ENCODE data around the gene PARP8.
"Not testable (repeated sequence)": the region's sequence is repeated elsewhere in the genome, so short reads cannot be mapped to it uniquely, and the experiment has no call there.

The PARP8 gene

DNA sequence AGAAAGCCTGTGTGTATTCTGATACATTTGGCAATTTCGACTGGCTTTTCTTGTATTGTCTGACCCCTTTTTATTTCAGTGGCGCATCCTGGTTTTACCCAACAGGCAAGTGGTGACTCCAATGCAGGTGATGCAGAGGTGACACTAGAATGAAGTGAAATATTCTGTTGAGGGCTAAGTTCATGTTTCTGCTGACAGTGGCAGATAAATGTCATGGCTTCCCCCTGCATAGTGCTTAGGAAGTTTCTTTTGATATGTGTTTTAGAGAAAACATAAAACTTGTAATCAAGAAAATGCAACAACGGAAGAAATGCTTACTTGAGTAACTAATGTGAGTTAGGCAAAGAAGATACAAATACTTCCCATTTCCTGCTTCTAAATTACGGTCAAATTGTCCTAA lies 13.1 kb downstream of the PARP8 start:
- FAIRE-seq: peak; percentile 59
- DNase-seq (ENCODE audit: insufficient read length, low spot score): not testable (repeated sequence)

DNA sequence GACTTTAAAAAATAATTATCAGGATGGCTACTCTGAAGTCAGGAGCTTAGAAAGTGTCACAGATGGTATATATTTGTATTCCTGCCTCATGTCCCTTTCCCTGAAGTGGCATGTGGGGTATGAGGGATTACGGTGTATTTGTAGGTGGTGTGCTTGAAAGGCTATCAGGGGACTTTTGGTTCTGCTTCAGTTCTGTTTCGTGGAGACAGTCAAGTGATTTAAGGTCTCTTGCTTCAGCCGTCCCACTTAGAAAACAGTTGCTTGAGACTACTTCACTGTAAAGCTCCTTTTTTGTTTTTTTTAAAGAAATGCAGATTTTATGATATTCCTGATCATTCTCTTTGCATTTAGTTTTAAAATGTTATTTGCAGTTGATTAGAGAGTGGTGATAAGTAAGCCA lies 18.3 kb downstream of the PARP8 start:
- DNase-seq (ENCODE audit: insufficient read length, low spot score) (no peak), FAIRE-seq (peak; percentile 9)

DNA sequence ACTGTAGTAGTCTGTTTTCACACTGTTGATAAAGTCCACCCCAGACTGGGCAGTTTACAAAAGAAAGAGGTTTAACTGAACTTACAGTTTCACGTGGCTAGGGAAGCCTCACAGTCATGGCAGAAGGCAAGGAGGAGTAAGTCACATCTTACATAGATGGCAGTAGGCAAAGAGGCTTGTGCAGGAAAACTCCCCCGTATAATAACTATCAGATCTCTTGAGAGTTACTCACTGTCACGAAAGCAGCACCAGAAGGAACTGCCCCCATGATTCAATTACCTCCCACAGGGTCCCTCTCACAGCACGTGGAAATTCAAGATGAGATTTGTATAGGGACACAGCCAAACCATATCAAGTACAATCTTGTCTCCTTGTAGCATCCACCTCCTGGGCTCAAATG lies 21.1 kb downstream of the PARP8 start:
- DNase-seq (ENCODE audit: insufficient read length, low spot score) (no peak), FAIRE-seq (no peak)

DNA sequence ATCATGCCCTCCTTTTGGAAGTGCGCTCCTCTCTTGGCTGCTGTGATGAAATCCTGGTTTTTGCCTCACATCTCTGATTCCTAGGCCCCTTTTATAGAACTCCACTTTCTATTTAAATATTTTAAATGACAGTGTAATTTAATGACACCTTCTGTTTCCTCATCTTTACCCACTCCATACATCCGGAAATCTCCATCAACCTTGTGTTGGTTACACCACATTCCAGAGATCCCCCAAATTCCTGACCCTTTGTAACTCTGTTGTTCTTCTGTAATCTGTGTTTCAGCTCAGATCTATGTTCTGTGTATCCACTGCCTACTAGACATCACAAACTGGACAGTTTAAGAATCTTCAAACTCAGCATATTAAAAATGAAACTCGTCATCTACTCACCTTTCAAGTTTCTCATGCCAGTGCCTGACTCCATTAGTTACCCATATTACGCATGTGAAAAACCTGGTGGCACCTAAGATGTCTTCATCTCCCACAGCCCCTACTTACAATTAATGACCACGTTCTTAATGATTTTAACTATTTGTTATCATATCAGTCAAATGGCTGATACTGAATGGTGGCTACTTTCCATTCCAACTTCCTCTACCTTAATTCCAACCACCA lies 25.1 kb downstream of the PARP8 start:
- FAIRE-seq (peak; percentile 92), DNase-seq (ENCODE audit: insufficient read length, low spot score) (peak; percentile 33)

DNA sequence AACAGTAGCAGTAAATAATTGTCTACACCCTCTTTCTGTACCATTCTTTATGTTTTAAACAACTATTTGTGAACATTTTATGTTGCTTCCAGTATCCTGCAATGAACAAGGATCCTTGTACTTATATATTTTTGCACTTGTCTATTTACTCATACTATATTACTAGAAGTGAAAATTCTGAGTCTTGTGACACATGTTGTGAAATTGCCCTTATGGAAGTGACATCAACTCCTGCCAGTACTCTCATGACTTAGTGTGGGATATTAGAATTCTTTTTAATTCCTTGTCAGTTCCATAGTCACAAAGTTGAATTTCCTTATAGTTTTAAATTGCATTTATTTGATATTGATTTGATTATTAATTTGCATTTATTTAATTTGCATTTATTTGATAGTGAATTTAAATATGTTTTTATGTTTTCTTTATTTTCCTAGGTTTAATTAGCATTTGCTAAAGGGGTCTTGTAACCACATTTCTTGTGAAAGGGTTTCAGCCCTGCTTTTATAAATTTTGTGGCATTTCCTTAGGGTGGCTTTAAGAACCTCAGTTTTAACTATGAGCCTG lies 27.7 kb downstream of the PARP8 start:
- no peak for DNase-seq (ENCODE audit: insufficient read length, low spot score)
- FAIRE-seq: no peak

DNA sequence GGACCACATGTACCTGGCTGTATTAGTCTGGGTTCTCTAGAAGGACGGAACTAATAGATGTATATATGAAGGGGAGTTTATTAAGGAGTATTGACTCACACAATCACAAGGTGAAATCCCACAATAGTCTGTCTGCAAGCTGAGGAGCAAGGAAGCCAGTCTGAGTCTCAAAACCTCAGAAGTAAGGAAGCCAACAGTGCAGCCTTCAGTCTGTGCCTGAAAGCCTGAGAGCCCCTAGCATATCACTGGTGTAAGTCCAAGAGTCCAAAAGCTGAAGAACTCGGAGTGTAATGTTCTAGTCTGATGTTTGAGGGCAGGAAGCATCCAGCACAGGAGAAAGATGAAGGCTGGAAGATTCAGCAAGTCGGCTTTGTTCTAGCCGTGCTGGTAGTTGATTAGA lies 28.2 kb downstream of the PARP8 start:
- peak; percentile 68 for FAIRE-seq
- DNase-seq (ENCODE audit: insufficient read length, low spot score): not testable (repeated sequence)

DNA sequence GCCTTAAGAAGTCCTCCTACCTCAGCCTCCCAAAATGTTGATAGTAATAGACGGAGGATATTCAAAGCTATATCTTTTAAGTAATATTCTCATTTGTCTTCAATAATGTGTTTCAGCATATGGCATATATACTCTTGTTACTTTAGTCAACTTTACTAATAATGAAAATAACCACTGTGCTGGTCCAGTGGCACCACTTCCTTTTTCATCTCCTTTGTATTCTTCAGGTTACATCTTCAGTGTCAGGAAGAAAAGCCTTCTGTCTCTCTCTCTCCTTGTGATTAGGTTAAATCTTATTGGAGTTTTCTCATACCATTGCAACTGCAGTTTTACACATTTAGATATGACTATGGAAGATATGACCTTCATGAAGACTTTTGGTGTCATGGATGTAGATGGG lies 31.3 kb downstream of the PARP8 start:
- FAIRE-seq: peak; percentile 89
- DNase-seq (ENCODE audit: insufficient read length, low spot score): no peak

DNA sequence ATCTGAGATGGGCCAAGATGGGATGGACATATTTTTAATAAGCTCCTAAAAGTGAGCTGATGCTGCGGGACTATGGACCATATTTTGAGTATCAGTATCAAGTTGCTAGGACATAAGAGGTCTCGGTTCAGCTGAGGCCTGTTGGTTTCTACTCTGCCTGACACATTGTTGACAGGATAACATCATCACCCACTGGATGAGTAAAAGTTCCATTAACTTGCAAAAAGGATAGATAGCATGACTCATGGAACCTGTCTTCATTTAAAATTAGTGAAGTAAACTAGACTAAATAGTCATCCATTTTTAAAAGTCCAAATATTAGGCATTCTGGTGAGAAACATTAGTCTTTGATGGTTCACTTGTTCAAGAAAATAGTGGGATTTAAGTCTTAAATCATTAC lies 33.3 kb downstream of the PARP8 start:
- DNase-seq (ENCODE audit: insufficient read length, low spot score) (no peak), FAIRE-seq (peak; percentile 87)

DNA sequence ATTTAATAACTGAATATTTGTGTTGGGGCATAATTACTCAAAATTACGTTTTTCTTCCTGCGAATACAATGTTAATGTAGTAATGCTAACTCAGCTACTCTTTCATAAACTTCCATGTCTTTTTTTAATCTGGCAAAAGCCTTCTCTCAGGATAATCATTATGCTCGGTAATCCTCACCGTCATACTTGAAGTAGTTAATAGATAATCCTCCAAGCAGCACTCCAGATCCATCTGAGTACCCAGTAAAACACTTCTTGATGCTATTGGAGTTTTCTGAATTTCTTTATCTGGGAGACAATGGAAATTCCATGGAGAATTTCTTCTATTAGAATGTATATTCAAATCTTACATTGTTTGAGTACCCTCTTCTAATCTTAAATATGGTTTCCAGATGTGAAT lies 34.3 kb downstream of the PARP8 start:
- FAIRE-seq: peak; percentile 49
- DNase-seq (ENCODE audit: insufficient read length, low spot score): no peak

DNA sequence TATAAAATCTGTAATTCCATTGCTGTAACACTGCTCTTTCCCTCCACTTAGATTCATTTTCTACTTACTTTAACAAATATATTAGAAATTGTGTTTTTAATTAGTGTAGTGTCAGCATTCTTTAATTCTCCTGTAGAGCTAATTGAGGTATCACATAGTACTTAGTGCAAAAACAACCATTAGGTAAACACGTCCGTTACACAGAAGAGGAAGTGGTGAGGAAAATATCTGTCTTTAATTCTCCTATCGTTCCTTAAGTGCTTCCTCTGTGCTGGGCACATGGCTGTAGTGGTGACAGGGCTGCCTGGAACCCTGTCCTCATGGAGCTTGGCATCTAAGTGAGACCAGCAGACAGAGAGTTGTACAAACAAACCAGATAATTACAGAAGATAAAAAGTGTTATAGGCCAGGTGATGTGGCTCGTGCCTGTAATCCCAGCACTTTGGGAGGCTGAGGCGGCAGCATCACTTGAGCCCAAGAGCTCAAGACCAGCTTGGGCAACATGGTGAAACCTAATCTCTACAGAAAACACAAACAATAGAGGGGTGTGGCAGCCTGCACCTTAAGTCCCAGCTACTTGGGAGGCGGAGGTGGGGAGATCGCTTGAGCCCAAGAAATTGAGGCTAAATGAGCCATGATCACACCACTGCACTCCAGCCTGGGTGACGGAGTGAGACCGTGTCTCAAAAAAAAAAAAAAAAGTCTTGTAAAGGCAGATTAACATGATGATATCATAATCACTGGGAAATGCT lies 36.4 kb downstream of the PARP8 start:
- no peak for DNase-seq (ENCODE audit: insufficient read length, low spot score)
- FAIRE-seq: peak; percentile 88

DNA sequence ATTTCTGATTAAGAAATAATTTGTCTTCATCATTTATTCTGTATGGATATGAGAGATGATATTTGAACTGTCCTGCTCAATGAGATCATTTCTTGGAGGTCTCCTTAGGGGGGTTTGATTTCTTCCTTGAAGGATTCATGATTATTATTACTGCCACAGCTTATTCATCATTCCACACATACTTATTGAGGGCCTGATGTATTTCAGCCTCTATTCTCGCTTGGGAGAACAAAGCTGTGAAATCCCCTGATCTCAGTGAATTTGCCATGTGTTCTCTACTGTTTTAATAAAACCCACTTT lies 36.9 kb downstream of the PARP8 start:
- no peak for DNase-seq (ENCODE audit: insufficient read length, low spot score)
- FAIRE-seq: peak; percentile 38

DNA sequence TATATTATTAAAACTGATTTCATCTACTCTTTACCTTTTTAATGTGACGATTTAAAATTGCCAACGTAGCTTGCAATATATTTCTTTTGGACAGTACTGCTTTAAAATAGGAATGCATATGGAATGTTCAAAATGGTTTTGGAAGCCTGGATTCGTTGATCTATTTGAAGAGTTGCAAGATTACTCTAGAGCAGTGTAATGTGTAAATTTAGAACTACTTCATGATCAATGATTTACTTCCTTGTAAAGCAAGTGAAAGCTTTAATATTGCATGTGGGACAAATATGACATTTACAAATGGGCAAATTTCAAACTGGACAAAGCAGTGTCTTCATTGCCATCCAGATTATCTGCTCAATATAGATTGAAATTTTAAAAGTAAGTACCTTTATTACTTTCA lies 38.3 kb downstream of the PARP8 start:
- FAIRE-seq (peak; percentile 20), DNase-seq (ENCODE audit: insufficient read length, low spot score) (no peak)

DNA sequence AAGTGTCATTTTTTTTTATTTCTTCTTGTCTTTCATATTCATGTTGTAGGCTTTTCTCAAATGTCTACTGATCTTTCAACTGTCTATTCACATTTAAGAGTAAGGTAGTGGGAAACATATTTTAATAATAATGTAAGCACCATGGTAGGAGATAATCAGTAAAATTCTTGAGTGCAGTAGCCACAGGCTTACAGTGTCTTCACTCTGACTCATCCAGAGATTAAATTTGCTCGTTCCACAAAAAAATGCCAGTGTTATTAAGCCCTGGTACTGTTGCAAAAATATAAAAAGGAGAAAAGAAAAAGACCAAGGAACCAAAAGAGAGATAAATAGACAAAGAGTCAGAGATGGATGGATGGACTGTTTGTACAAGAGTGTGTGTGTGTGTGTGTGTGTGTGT lies 43.0 kb downstream of the PARP8 start:
- DNase-seq (ENCODE audit: insufficient read length, low spot score): peak; percentile 56
- peak; percentile 92 for FAIRE-seq

DNA sequence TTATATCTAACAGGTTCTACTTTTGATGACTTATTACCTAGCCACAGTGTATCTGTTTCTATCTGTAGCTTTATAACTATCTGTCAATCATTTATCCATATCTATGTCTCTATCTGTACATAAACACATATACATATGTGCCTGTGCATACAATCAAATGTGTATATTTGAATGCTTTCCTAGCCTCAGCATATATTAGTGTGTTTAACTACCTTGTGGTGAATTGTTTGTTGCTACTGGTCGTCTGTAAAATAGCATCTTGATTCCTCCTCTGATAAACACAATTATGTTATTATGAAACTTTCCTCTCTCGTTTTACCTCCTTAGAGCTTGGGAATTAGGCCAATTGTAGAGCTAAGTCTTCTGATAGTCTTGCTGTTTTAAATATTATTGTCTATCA lies 44.4 kb downstream of the PARP8 start:
- no peak for FAIRE-seq
- no peak for DNase-seq (ENCODE audit: insufficient read length, low spot score)

DNA sequence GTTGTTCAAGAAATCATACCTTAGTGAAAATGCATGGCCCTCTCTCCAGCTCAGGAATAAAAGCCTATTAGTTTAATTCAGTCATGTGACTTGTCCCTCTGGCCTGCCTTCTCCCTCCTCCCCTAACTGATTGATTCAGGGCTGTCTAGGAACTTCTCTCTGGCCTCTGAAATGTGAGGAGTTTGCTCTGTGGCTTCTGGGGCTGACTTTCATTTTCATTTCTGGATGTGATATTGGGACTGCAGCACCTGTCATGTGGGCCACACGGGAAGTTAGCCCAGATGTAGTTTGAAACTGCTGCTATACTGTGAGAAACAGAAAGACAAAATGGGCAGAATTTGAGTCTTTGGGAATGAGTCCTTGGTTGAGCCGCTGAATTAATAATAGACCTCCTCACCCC lies 44.8 kb downstream of the PARP8 start:
- DNase-seq (ENCODE audit: insufficient read length, low spot score) (peak; percentile 77), FAIRE-seq (peak; percentile 94)

DNA sequence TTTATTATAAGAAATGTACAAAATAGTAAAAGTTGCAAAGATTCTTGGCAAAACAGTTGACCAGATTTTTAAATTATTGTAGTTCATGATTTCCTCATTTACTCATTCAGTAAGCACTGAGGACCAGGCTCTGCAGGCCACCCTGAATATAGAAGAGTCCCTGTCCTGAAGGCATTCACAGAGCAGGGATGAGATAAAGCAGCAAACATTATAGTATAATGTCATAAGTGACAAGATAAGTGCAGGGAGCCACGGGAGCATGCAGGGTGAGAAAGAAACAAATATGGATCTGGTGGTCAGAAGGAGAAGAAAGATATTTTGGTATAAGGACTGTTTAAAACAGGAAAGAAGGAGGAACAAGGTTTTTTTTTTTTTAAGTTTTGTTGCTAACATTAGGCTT lies 46.0 kb downstream of the PARP8 start:
- DNase-seq (ENCODE audit: insufficient read length, low spot score): no peak
- peak; percentile 95 for FAIRE-seq

DNA sequence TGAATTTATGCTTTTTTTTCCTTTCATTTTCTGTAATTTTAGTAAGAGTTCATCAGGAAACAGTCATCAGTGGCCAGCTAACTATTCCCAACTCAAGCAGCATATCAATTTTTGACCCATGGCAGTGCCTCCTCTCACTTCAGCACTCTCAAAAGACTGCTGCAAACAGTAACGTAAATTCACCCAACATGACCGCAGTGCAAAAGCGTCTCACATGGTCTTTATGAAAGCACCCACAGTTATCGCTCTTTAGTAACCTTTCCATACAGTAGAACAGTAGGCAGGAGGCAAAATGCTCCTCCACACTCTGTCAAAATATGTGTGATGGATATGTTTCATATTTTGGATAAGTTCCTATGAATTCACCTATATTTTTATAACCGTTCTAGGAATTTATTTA lies 48.6 kb downstream of the PARP8 start:
- no peak for DNase-seq (ENCODE audit: insufficient read length, low spot score)
- FAIRE-seq: peak; percentile 85

DNA sequence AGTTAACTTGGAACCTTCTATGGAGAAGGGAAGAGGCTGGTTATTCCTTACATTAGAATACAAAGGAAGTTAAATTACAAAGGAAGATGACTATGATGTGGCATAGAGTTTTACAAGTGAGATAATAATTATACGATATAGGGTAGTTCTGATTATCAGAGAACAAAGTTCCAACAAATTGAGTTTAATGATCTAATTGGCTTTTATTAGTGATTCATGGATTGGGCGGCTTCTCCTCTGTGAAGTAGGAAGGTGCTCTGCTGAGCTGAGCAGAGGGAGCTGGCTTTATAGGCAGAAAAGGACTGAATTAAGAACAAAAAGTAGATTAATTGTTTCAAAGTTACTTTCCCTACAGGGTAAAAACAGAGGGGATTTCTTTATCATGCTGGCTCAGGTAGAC lies 49.7 kb downstream of the PARP8 start:
- peak; percentile 83 for FAIRE-seq

DNA sequence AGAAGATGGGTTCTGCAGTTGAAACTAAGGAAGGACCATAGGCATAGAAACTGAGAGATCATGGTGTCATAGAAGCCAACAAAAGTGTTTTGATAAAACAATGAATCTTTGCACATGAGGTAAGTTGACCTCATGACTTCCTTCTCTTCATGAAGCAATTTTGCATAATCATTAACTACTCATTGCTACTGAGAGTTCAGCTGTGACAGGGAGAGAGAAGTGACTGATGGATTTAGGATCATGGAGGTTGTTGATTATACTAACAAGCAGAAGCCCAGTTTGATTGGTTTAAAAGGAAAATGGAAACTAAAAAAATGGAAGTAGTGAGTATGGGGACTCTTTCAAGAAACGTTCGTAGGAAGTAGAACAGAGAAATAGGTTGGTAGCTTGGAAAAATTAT lies 51.2 kb downstream of the PARP8 start:
- DNase-seq (ENCODE audit: insufficient read length, low spot score): no peak
- peak; percentile 94 for FAIRE-seq

More for the DNA sequence above, 49.7 kb downstream of the PARP8 start:
- no peak for DNase-seq (ENCODE audit: insufficient read length, low spot score)

DNA sequence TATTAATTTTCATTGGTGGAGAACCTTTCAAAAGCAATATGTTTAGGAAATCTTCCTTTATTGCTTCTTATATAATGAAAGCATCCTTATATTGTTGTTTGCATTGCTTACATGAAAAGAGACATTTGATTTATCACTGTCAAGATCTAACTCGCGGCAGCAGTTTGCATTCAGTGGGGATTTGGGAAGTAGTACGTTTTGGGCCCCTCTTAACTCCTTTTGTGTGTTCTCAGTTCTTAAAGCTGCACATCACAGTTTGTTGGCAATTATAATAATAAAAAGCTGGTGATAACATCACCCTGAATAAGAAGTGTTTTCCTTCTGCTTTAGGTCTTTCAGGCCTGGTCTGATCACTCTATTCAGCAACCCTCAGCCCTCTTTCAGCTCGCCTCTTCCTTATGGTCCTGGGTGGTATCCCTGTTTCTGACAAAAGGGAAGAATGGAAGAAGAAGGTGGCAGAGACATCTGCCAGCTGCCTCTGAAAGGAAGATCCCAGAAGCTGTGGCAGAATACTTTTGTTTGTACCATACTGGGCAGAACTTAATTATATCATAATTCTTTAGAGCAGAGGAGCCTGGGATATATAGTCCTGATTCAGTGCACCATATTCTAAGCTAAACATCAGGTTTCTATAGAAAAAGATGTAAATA lies 53.7 kb downstream of the PARP8 start:
- FAIRE-seq (peak; percentile 79), DNase-seq (ENCODE audit: insufficient read length, low spot score) (no peak)

DNA sequence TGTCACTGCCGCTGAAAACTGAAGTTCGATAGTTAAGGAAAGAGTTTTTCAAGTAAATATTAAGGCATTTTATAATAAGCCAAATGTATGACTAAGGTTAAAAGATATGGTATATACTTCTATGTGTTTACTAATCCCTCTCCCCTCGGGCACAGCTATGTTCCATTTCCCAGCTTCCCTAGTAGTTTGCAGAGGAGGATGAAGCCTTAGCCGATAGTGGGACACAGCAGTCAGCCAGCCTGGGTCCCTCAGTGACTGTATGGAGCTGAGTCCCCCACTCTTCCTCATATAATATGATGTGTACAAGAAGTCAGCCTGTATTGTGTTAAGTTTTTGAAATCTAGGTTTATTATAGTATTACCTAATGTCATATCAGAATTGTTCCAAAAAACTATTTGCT lies 55.8 kb downstream of the PARP8 start:
- FAIRE-seq: no peak
- no peak for DNase-seq (ENCODE audit: insufficient read length, low spot score)

DNA sequence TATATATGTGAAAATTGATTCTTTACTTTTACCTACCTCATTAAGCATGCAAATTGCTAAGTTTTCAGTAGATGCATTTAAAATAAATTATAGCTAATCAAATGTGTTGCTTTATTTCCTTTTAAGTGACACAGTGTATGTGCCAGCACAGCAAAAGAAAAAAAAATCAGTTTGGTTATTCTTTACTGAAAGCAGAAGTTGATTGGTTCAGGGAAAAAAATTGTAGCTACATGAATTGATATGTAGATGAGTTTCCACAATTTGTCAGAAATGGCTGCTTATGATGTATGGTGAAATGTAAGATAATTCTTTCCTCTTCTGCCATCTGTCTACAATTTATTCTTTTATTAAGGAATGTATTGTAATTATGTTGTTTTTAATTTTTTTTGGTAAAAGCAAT lies 57.8 kb downstream of the PARP8 start:
- DNase-seq (ENCODE audit: insufficient read length, low spot score): no peak
- FAIRE-seq: peak; percentile 28

All from HTR-8/SVneo (cell line).